ENCODE results near the gene BICC1.

Gene BICC1

DNA sequence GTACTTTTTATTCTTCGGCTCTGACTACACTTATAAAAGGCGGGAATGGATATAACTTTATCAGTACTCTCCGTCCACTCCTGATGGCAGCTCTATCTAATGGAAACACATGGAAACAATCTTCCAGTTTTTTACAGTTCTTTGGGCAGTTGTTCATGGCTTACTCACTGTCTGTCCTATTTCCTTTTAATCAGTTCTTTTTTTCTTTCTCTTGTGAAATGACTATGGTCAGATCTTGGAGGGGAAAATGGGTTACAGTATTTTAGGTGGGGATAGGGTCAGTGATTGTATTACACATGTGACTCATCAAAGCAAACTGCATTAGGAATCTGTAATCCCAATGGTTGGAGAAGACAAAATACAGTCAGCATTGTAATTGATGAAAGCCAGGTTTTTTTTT, 112.4 kb downstream of the BICC1 start:
- Histone ChIP-seq H3K36me3 (no peaks in the 10 kb centered on the region), H3K9me3 (replicated peaks in 1 of 11) (0 out of 22 replicates have a peak, but pooled peaks cover 0 to 5% (median 0%) of the 10 kb centered on the region in 11 experiments), H3K4me1 (peaks cover 0 to 6% (median 0%) of the 10 kb centered on the region in 10 experiments; a peak in 2 of 20 replicates), H3K27me3 (no peaks in the 10 kb centered on the region), H3K4me2 (no peak overlapping the region), H3K4me3 (no peak overlapping the region), H4K20me1 (no peaks in the 10 kb centered on the region), H3K9ac (no peak overlapping the region), H3K27ac (no peak overlapping the region)
- no peak for TF ChIP-seq Cebpa-rat (IDR thresholded peaks at IDR 0.05)

- Histone ChIP-seq H3K4me1 (peaks cover 0 to 6% (median 0%) of the 10 kb centered on the region in 10 experiments; a peak in 2 of 20 replicates), H3K4me3 (no peak overlapping the region), H3K27me3 (no peaks in the 10 kb centered on the region), H3K9me3 (replicated peaks in 1 of 11) (0 out of 22 replicates have a peak, but pooled peaks cover 0 to 5% (median 0%) of the 10 kb centered on the region in 11 experiments), H4K20me1 (no peaks in the 10 kb centered on the region), H3K9ac (no peak overlapping the region), H3K27ac (no peak overlapping the region), H3K4me2 (peak overlapping the region in 2 of 11 experiments; percentile 12 to 29; a peak in 2 of 22 replicates), H3K36me3 (no peaks in the 10 kb centered on the region)
- no peak for TF ChIP-seq Cebpa-rat (IDR thresholded peaks at IDR 0.05)
Observed at GRCh38 chr10:58627392-58627791, 114.7 kb downstream of the BICC1 start.

DNA sequence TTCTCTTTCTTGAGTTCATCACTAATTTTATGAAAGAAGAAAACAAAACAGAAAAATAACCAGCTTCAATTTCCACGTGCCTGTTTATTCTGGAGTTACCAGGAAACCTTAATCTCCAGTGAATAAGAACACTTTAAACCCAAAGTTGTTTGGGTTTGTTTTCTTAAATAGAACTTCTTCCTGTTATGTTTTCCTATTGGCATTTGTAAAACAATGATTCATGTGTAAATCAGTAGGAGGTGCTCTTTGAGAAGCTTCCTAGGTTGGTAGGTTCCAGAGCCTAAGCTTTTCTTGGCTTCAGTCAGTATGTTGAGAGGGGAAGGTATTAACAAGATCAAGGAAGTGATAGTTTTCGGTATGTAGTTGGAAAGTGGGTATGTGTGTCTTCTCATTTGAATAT, 119.0 kb downstream of the BICC1 start:
- TF ChIP-seq Cebpa-rat (IDR thresholded peaks at IDR 0.05): no peak
- no peak overlapping the region for H3K9ac ChIP-seq
- no peak overlapping the region for H3K4me3 ChIP-seq
- H3K4me1 ChIP-seq: peaks cover 0 to 6% (median 0%) of the 10 kb centered on the region in 10 experiments; a peak in 2 of 20 replicates
- H4K20me1 ChIP-seq: no peaks in the 10 kb centered on the region
- H3K9me3 ChIP-seq (replicated peaks in 1 of 11): 0 out of 22 replicates have a peak, but pooled peaks cover 0 to 5% (median 0%) of the 10 kb centered on the region in 11 experiments
- no peaks in the 10 kb centered on the region for H3K27me3 ChIP-seq
- no peaks in the 10 kb centered on the region for H3K36me3 ChIP-seq
- no peak overlapping the region for H3K27ac ChIP-seq
- H3K4me2 ChIP-seq: no peak overlapping the region

- no peaks in the 10 kb centered on the region for H3K36me3 ChIP-seq
- H3K4me3 ChIP-seq: no peak overlapping the region
- H3K4me1 ChIP-seq: peaks cover 0 to 4% (median 0%) of the 10 kb centered on the region in 10 experiments; a peak in 2 of 20 replicates
- H3K27me3 ChIP-seq: no peaks in the 10 kb centered on the region
- H4K20me1 ChIP-seq: no peaks in the 10 kb centered on the region
- H3K27ac ChIP-seq: no peak overlapping the region
- no peak overlapping the region for H3K9ac ChIP-seq
- TF ChIP-seq Cebpa-rat (IDR thresholded peaks at IDR 0.05): no peak
- H3K9me3 ChIP-seq (replicated peaks in 1 of 11): 0 out of 22 replicates have a peak, but pooled peaks cover 0 to 5% (median 0%) of the 10 kb centered on the region in 11 experiments
- H3K4me2 ChIP-seq: no peak overlapping the region
Observed at GRCh38 chr10:58632216-58632615, 119.5 kb downstream of the BICC1 start.

- no peak for TF ChIP-seq Cebpa-rat (IDR thresholded peaks at IDR 0.05)
- peaks cover 0 to 20% (median 5%) of the 10 kb centered on the region in 10 experiments; a peak in 10 of 20 replicates for H3K4me1 ChIP-seq
- H3K27ac ChIP-seq: no peak overlapping the region
- H4K20me1 ChIP-seq: no peaks in the 10 kb centered on the region
- no peaks in the 10 kb centered on the region for H3K27me3 ChIP-seq
- H3K9me3 ChIP-seq (replicated peaks in 1 of 11): no peaks in the 10 kb centered on the region
- H3K4me3 ChIP-seq: no peak overlapping the region
- H3K36me3 ChIP-seq: no peaks in the 10 kb centered on the region
- H3K9ac ChIP-seq: no peak overlapping the region
- H3K4me2 ChIP-seq: no peak overlapping the region
Observed at GRCh38 chr10:58637352-58637751, 124.7 kb downstream of the BICC1 start.

DNA sequence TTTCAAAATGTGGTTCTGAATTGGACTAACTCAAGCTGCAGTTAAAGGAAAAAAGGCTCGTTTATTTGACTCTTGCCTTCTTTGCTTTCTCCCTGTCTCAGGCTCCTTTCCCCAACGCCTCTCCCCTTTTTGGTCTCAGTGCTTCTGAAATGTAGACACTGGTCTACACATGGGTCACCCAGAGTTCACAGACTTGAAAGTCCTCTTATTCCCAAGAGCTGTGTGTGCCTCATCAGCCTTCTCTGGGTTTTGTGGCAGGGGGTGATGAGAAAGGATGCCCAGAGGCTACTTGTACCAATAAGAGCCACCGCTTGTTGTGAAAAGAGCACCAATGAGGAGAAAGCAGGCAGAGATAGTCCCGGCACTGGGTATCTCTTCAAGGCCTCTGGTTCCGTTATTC, 125.7 kb downstream of the BICC1 start:
- Histone ChIP-seq H3K4me1 (peaks cover 0 to 28% (median 5%) of the 10 kb centered on the region in 10 experiments; a peak in 11 of 20 replicates), H3K27ac (no peak overlapping the region), H3K9me3 (replicated peaks in 1 of 11) (no peaks in the 10 kb centered on the region), H3K9ac (no peak overlapping the region), H3K4me3 (no peak overlapping the region), H3K27me3 (no peaks in the 10 kb centered on the region), H3K36me3 (no peaks in the 10 kb centered on the region), H4K20me1 (no peaks in the 10 kb centered on the region), H3K4me2 (no peak overlapping the region)
- no peak for TF ChIP-seq Cebpa-rat (IDR thresholded peaks at IDR 0.05)

DNA sequence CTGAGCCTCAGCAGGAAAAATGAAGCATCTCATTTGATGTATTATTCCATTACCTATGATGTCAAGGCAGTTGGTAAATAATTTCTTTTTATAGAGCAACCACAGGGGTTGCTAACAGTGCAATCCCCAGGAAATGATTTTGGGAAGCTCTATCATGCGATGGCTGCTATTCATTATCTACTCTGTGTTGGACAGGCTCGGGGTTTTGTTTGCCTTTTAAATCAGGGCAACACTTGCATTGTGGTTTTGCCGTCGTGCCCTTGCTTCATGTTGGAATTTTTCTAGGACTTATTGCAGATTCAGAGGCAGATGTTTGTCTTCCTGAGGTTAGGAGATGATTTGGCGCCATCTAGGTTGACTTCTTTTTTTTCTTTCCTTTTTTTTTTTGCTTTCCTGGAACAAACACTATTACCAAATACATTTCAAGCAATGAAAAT, 128.4 kb downstream of the BICC1 start:
- Histone ChIP-seq H3K9ac (peak overlapping the region in 1 of 11 experiments; percentile 4; a peak in 1 of 22 replicates), H4K20me1 (no peaks in the 10 kb centered on the region), H3K4me3 (no peak overlapping the region), H3K36me3 (no peaks in the 10 kb centered on the region), H3K27ac (peak overlapping the region in 3 of 11 experiments; percentile 1 to 35 (median 24); a peak in 1 of 22 replicates), H3K4me1 (peaks cover 0 to 39% (median 5%) of the 10 kb centered on the region in 10 experiments; a peak in 11 of 20 replicates), H3K9me3 (replicated peaks in 1 of 11) (no peaks in the 10 kb centered on the region), H3K4me2 (peak overlapping the region in 5 of 11 experiments; percentile 30 to 68 (median 37); a peak in 9 of 22 replicates), H3K27me3 (no peaks in the 10 kb centered on the region)
- peak in 2 of 11 experiments; percentile 35 to 38; a peak in 2 of 22 replicates for TF ChIP-seq Cebpa-rat (IDR thresholded peaks at IDR 0.05)

DNA sequence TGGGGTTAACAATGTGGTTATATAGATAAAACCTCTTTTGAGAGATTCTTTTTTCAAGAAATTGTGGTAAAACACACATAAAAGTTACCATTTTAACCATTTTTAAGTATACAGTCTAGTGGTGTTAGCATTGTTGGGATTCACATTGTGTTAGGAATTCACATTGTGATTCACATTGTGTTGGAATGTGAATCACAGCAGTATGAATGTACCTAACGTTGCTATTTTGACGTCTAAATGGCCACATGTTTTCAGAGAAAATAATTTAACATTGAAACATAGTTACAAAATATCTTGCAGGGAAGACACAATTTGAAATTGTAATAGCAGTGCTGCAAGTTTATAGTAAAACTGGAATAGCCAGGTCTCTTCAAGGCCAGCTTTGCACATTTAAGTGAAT, 129.0 kb downstream of the BICC1 start:
- Histone ChIP-seq H4K20me1 (no peaks in the 10 kb centered on the region), H3K4me1 (peaks cover 0 to 39% (median 5%) of the 10 kb centered on the region in 10 experiments; a peak in 11 of 20 replicates), H3K27ac (peak overlapping the region in 3 of 11 experiments; percentile 1 to 35 (median 24); a peak in 2 of 22 replicates), H3K4me2 (peak overlapping the region in 4 of 11 experiments; percentile 21 to 68 (median 34); a peak in 5 of 22 replicates), H3K4me3 (no peak overlapping the region), H3K27me3 (no peaks in the 10 kb centered on the region), H3K36me3 (no peaks in the 10 kb centered on the region), H3K9me3 (replicated peaks in 1 of 11) (no peaks in the 10 kb centered on the region), H3K9ac (no peak overlapping the region)
- TF ChIP-seq Cebpa-rat (IDR thresholded peaks at IDR 0.05): no peak

DNA sequence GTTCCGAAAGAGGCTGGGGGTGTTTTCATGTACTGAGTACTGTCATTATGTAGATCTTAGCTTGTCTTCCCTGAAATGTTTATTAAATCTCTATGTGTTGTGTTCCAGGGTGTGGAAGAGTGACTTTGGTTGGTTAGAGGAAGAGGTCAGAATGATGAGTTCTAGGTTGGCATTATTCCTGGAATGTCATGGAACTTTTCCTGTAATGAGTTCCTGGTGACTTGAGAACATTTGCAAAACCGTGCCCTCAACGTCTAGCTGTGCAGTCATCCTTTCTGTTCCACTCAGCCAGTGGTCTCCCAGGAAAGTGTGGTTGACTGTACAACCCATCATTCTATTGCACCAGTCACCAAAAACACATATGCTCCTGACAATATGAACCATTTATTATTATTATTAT, 129.6 kb downstream of the BICC1 start:
- TF ChIP-seq Cebpa-rat (IDR thresholded peaks at IDR 0.05): no peak
- H3K36me3 ChIP-seq: no peaks in the 10 kb centered on the region
- peaks cover 0 to 39% (median 5%) of the 10 kb centered on the region in 10 experiments; a peak in 11 of 20 replicates for H3K4me1 ChIP-seq
- H3K4me2 ChIP-seq: peak overlapping the region in 1 of 11 experiments; percentile 21; a peak in 1 of 22 replicates
- H3K9ac ChIP-seq: no peak overlapping the region
- no peaks in the 10 kb centered on the region for H3K9me3 ChIP-seq (replicated peaks in 1 of 11)
- H3K27ac ChIP-seq: no peak overlapping the region
- no peak overlapping the region for H3K4me3 ChIP-seq
- no peaks in the 10 kb centered on the region for H4K20me1 ChIP-seq
- no peaks in the 10 kb centered on the region for H3K27me3 ChIP-seq

All from BLaER1 treated with 17β-estradiol and CSF1 and Interleukin-3, amounts not matched to agents 10 nM and 100 nM (cell line).